ENCODE data around the gene MBD2. TPM values are rescaled to one million over a fixed set of nuclear protein-coding genes. Genes with fewer than 3 reads are reported as not detected.

Gene MBD2
- total RNA-seq, 1 experiment from 2014 or later, result 79.1 TPM

DNA sequence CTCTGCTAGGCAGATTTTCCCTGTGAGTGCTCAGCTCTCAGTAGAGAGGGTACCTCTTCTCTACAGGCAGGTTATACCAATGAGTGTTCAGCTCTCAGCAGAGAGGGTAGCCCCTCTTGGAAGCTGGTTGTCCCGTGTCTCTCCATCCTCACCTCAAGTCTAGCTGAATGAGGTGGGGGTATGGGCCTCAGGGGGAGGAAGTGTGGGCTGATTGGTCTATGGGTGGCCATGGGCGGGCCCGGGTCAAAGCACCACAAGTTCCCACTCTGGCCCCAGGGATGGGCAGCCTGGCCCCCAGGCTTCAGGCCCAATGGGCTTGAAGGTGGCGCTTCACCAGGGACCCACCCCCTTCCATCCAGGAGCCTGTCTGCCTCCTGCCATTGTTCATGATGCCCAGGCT is 17.0 kb upstream of the MBD2 start:
- H4K20me1 ChIP-seq (ENCODE audit: insufficient read depth), result no peaks in the 10 kb centered on the region
- H3K4me2 ChIP-seq (ENCODE audit: low read length), result no peak overlapping the region
- no peaks in the 10 kb centered on the region for H3K9me3 ChIP-seq (ENCODE audit: control insufficient read depth in 1 of 2, insufficient read depth in 1 of 2, low read depth in 1 of 2, low read length in 2 of 2)
- no peak overlapping the region for H3K4me3 ChIP-seq (replicated peaks in 1 of 2; ENCODE audit: low read depth in 1 of 2, low read length in 2 of 2)
- no peaks in the 10 kb centered on the region for H3K27me3 ChIP-seq (ENCODE audit: insufficient read depth, low read length)
- ChIA-PET CTCF (no interaction called here), RAD21 (ENCODE audit: low non-redundant PET in 1 of 2, low total read pairs in 2 of 2, uncharacterized antibody in 2 of 2, unreplicated experiment in 2 of 2) (no interaction called here), POLR2A (interaction anchor here (0.8 kb wide), 1 partner anchor 28 kb away, joined by 3 read pairs; the partner anchor contains the start of gene POLI)
- ATAC-seq (no peak), DNase-seq (ENCODE audit: low read depth, low spot score) (no peak)
- H3K79me2 ChIP-seq (ENCODE audit: insufficient read depth, low read length), result no peaks in the 10 kb centered on the region
- no peak for TF ChIP-seq RAD21 (IDR thresholded peaks at IDR 0.05; ENCODE audit: low read depth)
- TF ChIP-seq SIN3A (IDR thresholded peaks at IDR 0.05; ENCODE audit: low read depth), result no peak
- TF ChIP-seq CBX3 (IDR thresholded peaks at IDR 0.05; ENCODE audit: low read depth), result no peak
- TF ChIP-seq, protein P1, sequence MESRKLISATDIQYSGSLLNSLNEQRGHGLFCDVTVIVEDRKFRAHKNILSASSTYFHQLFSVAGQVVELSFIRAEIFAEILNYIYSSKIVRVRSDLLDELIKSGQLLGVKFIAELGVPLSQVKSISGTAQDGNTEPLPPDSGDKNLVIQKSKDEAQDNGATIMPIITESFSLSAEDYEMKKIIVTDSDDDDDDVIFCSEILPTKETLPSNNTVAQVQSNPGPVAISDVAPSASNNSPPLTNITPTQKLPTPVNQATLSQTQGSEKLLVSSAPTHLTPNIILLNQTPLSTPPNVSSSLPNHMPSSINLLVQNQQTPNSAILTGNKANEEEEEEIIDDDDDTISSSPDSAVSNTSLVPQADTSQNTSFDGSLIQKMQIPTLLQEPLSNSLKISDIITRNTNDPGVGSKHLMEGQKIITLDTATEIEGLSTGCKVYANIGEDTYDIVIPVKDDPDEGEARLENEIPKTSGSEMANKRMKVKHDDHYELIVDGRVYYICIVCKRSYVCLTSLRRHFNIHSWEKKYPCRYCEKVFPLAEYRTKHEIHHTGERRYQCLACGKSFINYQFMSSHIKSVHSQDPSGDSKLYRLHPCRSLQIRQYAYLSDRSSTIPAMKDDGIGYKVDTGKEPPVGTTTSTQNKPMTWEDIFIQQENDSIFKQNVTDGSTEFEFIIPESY (IDR thresholded peaks at IDR 0.05; ENCODE audit: extremely low read depth, insufficient replicate concordance, low read length), result no peak
- TF ChIP-seq SRF (IDR thresholded peaks at IDR 0.05; ENCODE audit: low read depth), result no peak
- TF ChIP-seq EGR1 (IDR thresholded peaks at IDR 0.05; ENCODE audit: low read depth), result no peak
- TF ChIP-seq, protein P2, sequence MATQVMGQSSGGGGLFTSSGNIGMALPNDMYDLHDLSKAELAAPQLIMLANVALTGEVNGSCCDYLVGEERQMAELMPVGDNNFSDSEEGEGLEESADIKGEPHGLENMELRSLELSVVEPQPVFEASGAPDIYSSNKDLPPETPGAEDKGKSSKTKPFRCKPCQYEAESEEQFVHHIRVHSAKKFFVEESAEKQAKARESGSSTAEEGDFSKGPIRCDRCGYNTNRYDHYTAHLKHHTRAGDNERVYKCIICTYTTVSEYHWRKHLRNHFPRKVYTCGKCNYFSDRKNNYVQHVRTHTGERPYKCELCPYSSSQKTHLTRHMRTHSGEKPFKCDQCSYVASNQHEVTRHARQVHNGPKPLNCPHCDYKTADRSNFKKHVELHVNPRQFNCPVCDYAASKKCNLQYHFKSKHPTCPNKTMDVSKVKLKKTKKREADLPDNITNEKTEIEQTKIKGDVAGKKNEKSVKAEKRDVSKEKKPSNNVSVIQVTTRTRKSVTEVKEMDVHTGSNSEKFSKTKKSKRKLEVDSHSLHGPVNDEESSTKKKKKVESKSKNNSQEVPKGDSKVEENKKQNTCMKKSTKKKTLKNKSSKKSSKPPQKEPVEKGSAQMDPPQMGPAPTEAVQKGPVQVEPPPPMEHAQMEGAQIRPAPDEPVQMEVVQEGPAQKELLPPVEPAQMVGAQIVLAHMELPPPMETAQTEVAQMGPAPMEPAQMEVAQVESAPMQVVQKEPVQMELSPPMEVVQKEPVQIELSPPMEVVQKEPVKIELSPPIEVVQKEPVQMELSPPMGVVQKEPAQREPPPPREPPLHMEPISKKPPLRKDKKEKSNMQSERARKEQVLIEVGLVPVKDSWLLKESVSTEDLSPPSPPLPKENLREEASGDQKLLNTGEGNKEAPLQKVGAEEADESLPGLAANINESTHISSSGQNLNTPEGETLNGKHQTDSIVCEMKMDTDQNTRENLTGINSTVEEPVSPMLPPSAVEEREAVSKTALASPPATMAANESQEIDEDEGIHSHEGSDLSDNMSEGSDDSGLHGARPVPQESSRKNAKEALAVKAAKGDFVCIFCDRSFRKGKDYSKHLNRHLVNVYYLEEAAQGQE (IDR thresholded peaks at IDR 0.05; ENCODE audit: low read depth), result no peak
- no peak for TF ChIP-seq EZH2phosphoT487 (IDR thresholded peaks at IDR 0.05; ENCODE audit: borderline replicate concordance)
- TF ChIP-seq ZNF274 (IDR thresholded peaks at IDR 0.05; ENCODE audit: low read depth, low read length), result no peak
- TF ChIP-seq JUND (IDR thresholded peaks at IDR 0.05), result no peak
- TF ChIP-seq ZFX (IDR thresholded peaks at IDR 0.05), result no peak
- no peak for TF ChIP-seq ELF1 (IDR thresholded peaks at IDR 0.05; ENCODE audit: borderline replicate concordance, low read depth)
- TF ChIP-seq CEBPB (IDR thresholded peaks at IDR 0.05; ENCODE audit: low read depth), result no peak
- no peak for TF ChIP-seq FOSL1 (IDR thresholded peaks at IDR 0.05; ENCODE audit: low read depth)
- no peak for TF ChIP-seq POLR2AphosphoS5 (IDR thresholded peaks at IDR 0.05; ENCODE audit: low read depth, low read length)
- no peak for TF ChIP-seq EZH2 (IDR thresholded peaks at IDR 0.05)
- TF ChIP-seq, protein P3, sequence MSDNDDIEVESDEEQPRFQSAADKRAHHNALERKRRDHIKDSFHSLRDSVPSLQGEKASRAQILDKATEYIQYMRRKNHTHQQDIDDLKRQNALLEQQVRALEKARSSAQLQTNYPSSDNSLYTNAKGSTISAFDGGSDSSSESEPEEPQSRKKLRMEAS (IDR thresholded peaks at IDR 0.05), result no peak
- TF ChIP-seq TCF7L2 (IDR thresholded peaks at IDR 0.05; ENCODE audit: borderline replicate concordance, extremely low read depth, insufficient read depth, insufficient read length), result no peak
- no TSS peak for BruUV-seq (replicated peaks)
- no peak overlapping the region for H3K9ac ChIP-seq (ENCODE audit: low read length)
- H3K9me2 ChIP-seq (ENCODE audit: insufficient read depth), result no peaks in the 10 kb centered on the region
- H2AFZ ChIP-seq (ENCODE audit: low read depth, low read length, poor library complexity, severe bottlenecking), result no peak overlapping the region
- H3K4me1 ChIP-seq (ENCODE audit: control insufficient read depth in 1 of 2, insufficient read depth in 2 of 2, low read length in 2 of 2), result no peaks in the 10 kb centered on the region
- H3K27ac ChIP-seq (ENCODE audit: low read depth, low read length), result no peak overlapping the region
- intact Hi-C loops (cut with micrococcal nuclease), result no loop called here
- H3K36me3 ChIP-seq (ENCODE audit: control insufficient read depth in 1 of 2, insufficient read depth in 2 of 2, low read length in 2 of 2), result no peaks in the 10 kb centered on the region

Measured in HCT116 (cell line).